Keratinocyte (primary cell): ENCODE data around the gene DTNB. TPM values are rescaled to one million over a fixed set of nuclear protein-coding genes. Genes with fewer than 3 reads are reported as not detected.

Experiments used
- DNase-seq: peaks from one replicate; pipeline ENCODE4 v3.0.0-alpha.2; 2011; ENCODE audit warnings: low read depth, missing footprints, low spot score
- FAIRE-seq: peaks from 2 replicates; lab custom pipeline; 2011; peaks lifted over from hg19 to GRCh38; lab: Jason Lieb, UNC
- H2AFZ ChIP-seq: 2 replicates; pipeline ENCODE4 v1.6.0; 2012; ENCODE audit warnings: low read length, control low read depth, inconsistent platforms; ENCODE audit not compliant: control insufficient read depth
- H3K27ac ChIP-seq: 2 replicates; pipeline ENCODE4 v1.5.1; 2011; ENCODE audit warnings: low read length; ENCODE audit not compliant: control insufficient read depth, insufficient read depth
- H3K27me3 ChIP-seq: 3 replicates; pipeline ENCODE4 v1.6.0; 2011; ENCODE audit warnings: low read length; ENCODE audit not compliant: control insufficient read depth, insufficient read depth; ENCODE audit errors: extremely low read depth
- H3K36me3 ChIP-seq, 2 experiments: 2 replicates in 1 of 2; 3 replicates in 1 of 2; pipeline ENCODE4 v1.5.1; 2011; ENCODE audit warnings: low read length in 2 of 2, mild to moderate bottlenecking in 1 of 2; ENCODE audit not compliant: control insufficient read depth in 2 of 2, insufficient read depth in 2 of 2; ENCODE audit errors: extremely low read depth in 1 of 2
- H3K4me1 ChIP-seq: 3 replicates; pipeline ENCODE4 v1.5.1; 2011; ENCODE audit warnings: low read length; ENCODE audit not compliant: control insufficient read depth, insufficient read depth; ENCODE audit errors: extremely low read depth
- H3K4me2 ChIP-seq: 3 replicates; pipeline ENCODE4 v1.6.0; 2011; ENCODE audit warnings: low read depth, low read length; ENCODE audit not compliant: control insufficient read depth, insufficient read depth; ENCODE audit errors: extremely low read depth
- H3K4me3 ChIP-seq, 3 experiments: fragments of 200-600 bp in 1 of 3; sonication (generic) in 1 of 3; 2 replicates in 2 of 3; 3 replicates in 1 of 3; pipeline ENCODE4 v1.5.1; 2011 to 2016; ENCODE audit warnings: low read length in 3 of 3, mild to moderate bottlenecking in 3 of 3, control low read depth in 2 of 3, inconsistent platforms in 1 of 3, low read depth in 1 of 3, mixed read lengths in 1 of 3, mixed run types in 1 of 3, moderate library complexity in 1 of 3; ENCODE audit not compliant: control insufficient read depth in 2 of 3, insufficient read depth in 2 of 3; ENCODE audit errors: extremely low read depth in 1 of 3
- H3K79me2 ChIP-seq: 2 replicates; pipeline ENCODE4 v1.6.0; 2012; ENCODE audit warnings: low read length; ENCODE audit not compliant: control insufficient read depth, insufficient read depth
- H3K9ac ChIP-seq: 3 replicates; pipeline ENCODE4 v1.6.0; 2011; ENCODE audit warnings: low read length; ENCODE audit not compliant: control insufficient read depth, insufficient read depth; ENCODE audit errors: extremely low read depth
- H3K9me1 ChIP-seq: 3 replicates; pipeline ENCODE4 v1.6.0; 2011; ENCODE audit warnings: low read length; ENCODE audit not compliant: control insufficient read depth, insufficient read depth; ENCODE audit errors: extremely low read depth
- H3K9me3 ChIP-seq: 2 replicates; pipeline ENCODE4 v1.5.1; 2012; ENCODE audit warnings: low read depth, low read length; ENCODE audit not compliant: control insufficient read depth
- H4K20me1 ChIP-seq: 3 replicates; pipeline ENCODE4 v1.6.0; 2011; ENCODE audit warnings: low read length; ENCODE audit not compliant: control insufficient read depth, insufficient read depth; ENCODE audit errors: extremely low read depth
- EZH2 ChIP-seq: IDR thresholded peaks from one replicate; pipeline ENCODE4 v1.6.1; 2012; ENCODE audit warnings: inconsistent platforms, mild to moderate bottlenecking, low read length, moderate library complexity
- dilution Hi-C: fragments of 300-500 bp; cut with MboI; formaldehyde crosslinking; loops from one replicate; pipeline ENCODE4 v1.7.0; 2020; ENCODE audit warnings: low sequenced_read_pairs; ENCODE audit not compliant: extremely low pct_ligation_motif_present
- polyA plus RNA-seq, 5 experiments: library from polyadenylated mRNA; depleted of rRNA in 3 of 5; stranded (reverse) in 3 of 5; stranded (forward) in 1 of 5; unstranded in 1 of 5; fragments of >200 nt; gene quantifications; 1 replicate in 1 of 5; 2 replicates in 3 of 5; 3 replicates in 1 of 5; pipeline versions ENCODE4 v1.2.1 to v1.2.3, GENCODE V29; 2011 to 2012; ENCODE audit warnings: missing spikeins in 2 of 5, low read depth in 1 of 5, low replicate concordance in 1 of 5
- TF ChIP-seq, protein P1 (sequence below), 3 experiments: IDR thresholded peaks in 1 of 3; conservative IDR thresholded peaks in 1 of 3; optimal IDR thresholded peaks in 1 of 3; 2 replicates in 2 of 3; 3 replicates in 1 of 3; pipeline versions ENCODE3 to v1.5.1; 2011; ENCODE audit warnings: low read length in 3 of 3, mild to moderate bottlenecking in 3 of 3, moderate library complexity in 2 of 3, control low read depth in 1 of 3, inconsistent platforms in 1 of 3; ENCODE audit not compliant: insufficient read depth in 2 of 3; ENCODE audit errors: extremely low read depth in 1 of 3

The DTNB gene
- polyA plus RNA-seq, 1 donor (not counting 4 experiments of a cell fraction or from before 2014, with no cell fraction given), result 31.5 TPM

- FAIRE-seq (no peak), DNase-seq (no peak)
- H3K4me2 ChIP-seq, result no peak overlapping the region
- H3K4me3 ChIP-seq, result no peak overlapping the region
- H4K20me1 ChIP-seq, result no peaks in the 10 kb centered on the region
- no peaks in the 10 kb centered on the region for H3K27me3 ChIP-seq
- no peak overlapping the region for H2AFZ ChIP-seq
- H3K27ac ChIP-seq, result no peak overlapping the region
- TF ChIP-seq, protein P1, sequence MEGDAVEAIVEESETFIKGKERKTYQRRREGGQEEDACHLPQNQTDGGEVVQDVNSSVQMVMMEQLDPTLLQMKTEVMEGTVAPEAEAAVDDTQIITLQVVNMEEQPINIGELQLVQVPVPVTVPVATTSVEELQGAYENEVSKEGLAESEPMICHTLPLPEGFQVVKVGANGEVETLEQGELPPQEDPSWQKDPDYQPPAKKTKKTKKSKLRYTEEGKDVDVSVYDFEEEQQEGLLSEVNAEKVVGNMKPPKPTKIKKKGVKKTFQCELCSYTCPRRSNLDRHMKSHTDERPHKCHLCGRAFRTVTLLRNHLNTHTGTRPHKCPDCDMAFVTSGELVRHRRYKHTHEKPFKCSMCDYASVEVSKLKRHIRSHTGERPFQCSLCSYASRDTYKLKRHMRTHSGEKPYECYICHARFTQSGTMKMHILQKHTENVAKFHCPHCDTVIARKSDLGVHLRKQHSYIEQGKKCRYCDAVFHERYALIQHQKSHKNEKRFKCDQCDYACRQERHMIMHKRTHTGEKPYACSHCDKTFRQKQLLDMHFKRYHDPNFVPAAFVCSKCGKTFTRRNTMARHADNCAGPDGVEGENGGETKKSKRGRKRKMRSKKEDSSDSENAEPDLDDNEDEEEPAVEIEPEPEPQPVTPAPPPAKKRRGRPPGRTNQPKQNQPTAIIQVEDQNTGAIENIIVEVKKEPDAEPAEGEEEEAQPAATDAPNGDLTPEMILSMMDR (optimal IDR thresholded peaks at IDR 0.05 in 1 of 3, IDR thresholded peaks at IDR 0.05 in 1 of 3, conservative IDR thresholded peaks at IDR 0.05 in 1 of 3; ENCODE audit: extremely low read depth in 1 of 3, insufficient read depth in 2 of 3, low read length in 3 of 3), result no peak
- no peak for TF ChIP-seq EZH2
- H3K79me2 ChIP-seq, result no peaks in the 10 kb centered on the region
- dilution Hi-C loops, result no loop called here
- peaks cover 16% of the 10 kb centered on the region for H3K4me1 ChIP-seq
- no peaks in the 10 kb centered on the region for H3K36me3 ChIP-seq
- H3K9ac ChIP-seq, result no peak overlapping the region
- H3K9me3 ChIP-seq, result no peaks in the 10 kb centered on the region
- H3K9me1 ChIP-seq, result no peaks in the 10 kb centered on the region
Observed at GRCh38 chr2:25524507-25524906, 148.9 kb downstream of the DTNB start.

- Histone ChIP-seq H3K4me1 (peaks cover 11% of the 10 kb centered on the region), H3K9ac (no peak overlapping the region), H3K36me3 (no peaks in the 10 kb centered on the region), H3K4me3 (no peak overlapping the region), H4K20me1 (no peaks in the 10 kb centered on the region), H3K9me3 (no peaks in the 10 kb centered on the region), H2AFZ (no peak overlapping the region), H3K4me2 (no peak overlapping the region), H3K79me2 (no peaks in the 10 kb centered on the region), H3K9me1 (no peaks in the 10 kb centered on the region), H3K27me3 (no peaks in the 10 kb centered on the region), H3K27ac (no peak overlapping the region)
- dilution Hi-C loops, result no loop called here
- DNase-seq (no peak), FAIRE-seq (no peak)
- TF ChIP-seq, protein P1 (optimal IDR thresholded peaks at IDR 0.05 in 1 of 3, IDR thresholded peaks at IDR 0.05 in 1 of 3, conservative IDR thresholded peaks at IDR 0.05 in 1 of 3; ENCODE audit: extremely low read depth in 1 of 3, insufficient read depth in 2 of 3, low read length in 3 of 3), result no peak
- TF ChIP-seq EZH2, result no peak
Observed at GRCh38 chr2:25523060-25523459, 150.3 kb downstream of the DTNB start.
